K562 (cell line): ENCODE results near the gene CLDN15. TPM values are rescaled to one million over a fixed set of nuclear protein-coding genes. Genes with fewer than 3 reads are reported as not detected.

Experiments used
- ATAC-seq: fragments of 200-7000 bp; cut with Tn5 transposase; 3 replicates; pipeline ENCODE4 v1.9.1; 2020; ENCODE audit warnings: moderate library complexity
- BruUV-seq: library from RNA; stranded (reverse); fragments of 400-500 nt; replicated peaks from 2 replicates; lab custom pipeline; 2021; lab: Mats Ljungman, UMichigan
- CTCF ChIA-PET: fragments of 300-600 bp; formaldehyde crosslinking; extraction: SDS; loops from one replicate; lab custom pipeline; 2021; ENCODE audit warnings: low intra/inter-chr PET ratio; lab: Yijun Ruan, JAX
- POLR2A ChIA-PET: fragments of 300-600, 350-650 bp; sonication (Branson Sonifier 250); formaldehyde crosslinking; extraction: SDS; loops from one replicate; lab custom pipeline; 2021; ENCODE audit warnings: antibody characterized with exemption, inconsistent platforms; lab: Yijun Ruan, JAX
- DNase-seq, 4 experiments: peaks; one replicate each; pipeline versions ENCODE4 v3.0.0 to v3.0.0-alpha.2; 2011 to 2018; ENCODE audit warnings: low spot score in 3 of 4, mixed read lengths in 3 of 4; ENCODE audit errors: extremely low read depth in 1 of 4
- FAIRE-seq: peaks from 2 replicates; lab custom pipeline; 2011; peaks lifted over from hg19 to GRCh38; lab: Jason Lieb, UNC
- H2AFZ ChIP-seq: 2 replicates; pipeline ENCODE4 v1.6.0; 2011; ENCODE audit warnings: low read depth, low read length, control low read depth, inconsistent platforms
- H3K27ac ChIP-seq: fragments of 200-600 bp; 3 replicates; pipeline ENCODE4 v1.8.0; 2011; ENCODE audit warnings: low read depth, mild to moderate bottlenecking, control low read depth, inconsistent platforms, low read length, moderate library complexity, mixed read lengths; ENCODE audit errors: extremely low read depth
- H3K27me3 ChIP-seq, 2 experiments: fragments of 300-600 bp in 1 of 2; 2 replicates in 1 of 2; 3 replicates in 1 of 2; pipeline versions ENCODE4 v1.6.0 to v1.8.0; 2011; ENCODE audit warnings: inconsistent platforms in 2 of 2, low read length in 2 of 2, mild to moderate bottlenecking in 1 of 2, mixed read lengths in 1 of 2, moderate library complexity in 1 of 2; ENCODE audit not compliant: control insufficient read depth in 2 of 2, insufficient read depth in 2 of 2
- H3K36me3 ChIP-seq: fragments of 300-600 bp; 3 replicates; pipeline ENCODE4 v1.8.0; 2011; ENCODE audit warnings: mild to moderate bottlenecking, low read length, inconsistent platforms; ENCODE audit not compliant: control insufficient read depth, insufficient read depth
- H3K4me1 ChIP-seq, 2 experiments: fragments of 200-600 bp in 1 of 2; replicated peaks in 1 of 2; 2 replicates in 1 of 2; 3 replicates in 1 of 2; pipeline versions ENCODE4 v1.5.1 to v1.8.0; 2011; ENCODE audit warnings: inconsistent platforms in 2 of 2, low read length in 2 of 2, mild to moderate bottlenecking in 1 of 2, mixed read lengths in 1 of 2, moderate library complexity in 1 of 2; ENCODE audit not compliant: control insufficient read depth in 2 of 2, insufficient read depth in 2 of 2
- H3K4me2 ChIP-seq: 2 replicates; pipeline ENCODE4 v1.6.1; 2011; ENCODE audit warnings: low read length, control low read depth, inconsistent platforms, mixed read lengths; ENCODE audit not compliant: insufficient read depth
- H3K4me3 ChIP-seq: fragments of 200-600 bp; sonication (generic), shearing (Covaris generic); 2 replicates; pipeline ENCODE4 v1.5.1; 2016; ENCODE audit warnings: control low read depth, inconsistent platforms
- H3K79me2 ChIP-seq: fragments of 200-600 bp; 3 replicates; pipeline ENCODE4 v1.8.0; 2011; ENCODE audit warnings: low read length, inconsistent platforms; ENCODE audit not compliant: control insufficient read depth, insufficient read depth
- H3K9ac ChIP-seq, 2 experiments: 2 replicates each; pipeline versions ENCODE4 v1.6.0 to v1.6.1; 2011; ENCODE audit warnings: low read depth in 2 of 2, low read length in 2 of 2, control low read depth in 1 of 2, inconsistent platforms in 1 of 2, mild to moderate bottlenecking in 1 of 2, mixed read lengths in 1 of 2; ENCODE audit not compliant: insufficient read depth in 1 of 2
- H3K9me1 ChIP-seq: one replicate; pipeline ENCODE4 v1.6.0; 2011; ENCODE audit warnings: inconsistent platforms, mild to moderate bottlenecking, low read length, moderate library complexity; ENCODE audit not compliant: control insufficient read depth, insufficient read depth
- H3K9me3 ChIP-seq: replicated peaks from 2 replicates; pipeline ENCODE4 v1.5.1; 2011; ENCODE audit warnings: low read depth, low read length, inconsistent platforms; ENCODE audit not compliant: control insufficient read depth, insufficient read depth
- H4K20me1 ChIP-seq: replicated peaks from 2 replicates; pipeline ENCODE4 v1.6.1; 2011; ENCODE audit warnings: low read length, inconsistent platforms, mixed read lengths; ENCODE audit not compliant: control insufficient read depth, insufficient read depth
- CLOCK ChIP-seq: fragments of 250-450 bp; sonication (Bioruptor Pico); IDR thresholded peaks from 2 replicates; pipeline ENCODE4 v1.4.0; 2020; ENCODE audit warnings: mild to moderate bottlenecking, moderate library complexity, borderline replicate concordance
- CTCF ChIP-seq, 3 experiments: IDR thresholded peaks in 2 of 3; conservative IDR thresholded peaks in 1 of 3; 2 replicates each; pipeline ENCODE4 v1.5.1; 2011 to 2012; ENCODE audit warnings: low read length in 3 of 3, mild to moderate bottlenecking in 3 of 3, control low read depth in 2 of 3, improper control_type of control experiment in 1 of 3, inconsistent platforms in 1 of 3, low read depth in 1 of 3, mixed read lengths in 1 of 3, moderate library complexity in 1 of 3; ENCODE audit not compliant: insufficient read depth in 2 of 3
- ESRRA ChIP-seq: fragments of 450-650 bp; IDR thresholded peaks from 2 replicates; pipeline ENCODE4 v1.6.1; 2014; ENCODE audit warnings: low read depth, mild to moderate bottlenecking, moderate library complexity, borderline replicate concordance
- KAT8 ChIP-seq: fragments of 450-650 bp; IDR thresholded peaks from 2 replicates; pipeline ENCODE4 v1.6.1; 2016; ENCODE audit warnings: low read depth, mild to moderate bottlenecking
- MIER1 ChIP-seq: fragments of 450-650 bp; IDR thresholded peaks from 2 replicates; pipeline ENCODE4 v1.6.1; 2016; ENCODE audit warnings: antibody characterized with exemption, mild to moderate bottlenecking, low read depth
- MLX ChIP-seq, 2 experiments: fragments of 450-650 bp in 1 of 2; sonication (generic) in 1 of 2; formaldehyde crosslinking; conservative IDR thresholded peaks; 2 replicates each; pipeline versions ENCODE4 v1.4.0 to v1.8.1; 2020 to 2022; ENCODE audit warnings: mild to moderate bottlenecking in 1 of 2, missing genetic modification reagents in 1 of 2
- NCOA4 ChIP-seq: fragments of 450-650 bp; IDR thresholded peaks from 2 replicates; pipeline ENCODE4 v1.6.1; 2018; ENCODE audit warnings: mild to moderate bottlenecking; ENCODE audit not compliant: partially characterized antibody
- PHTF2 ChIP-seq: fragments of 250-450 bp; sonication (Bioruptor Pico); IDR thresholded peaks from 2 replicates; pipeline ENCODE4 v1.5.0; 2021; ENCODE audit warnings: mild to moderate bottlenecking
- RBM25 ChIP-seq: fragments of 200-400 bp; formaldehyde crosslinking; IDR thresholded peaks from 2 replicates; pipeline ENCODE4 v1.6.1; 2018; ENCODE audit warnings: low read length, low read depth, moderate library complexity; ENCODE audit not compliant: severe bottlenecking
- SP2 ChIP-seq: IDR thresholded peaks from 2 replicates; pipeline ENCODE4 v1.6.1; 2011; ENCODE audit warnings: mild to moderate bottlenecking, low read depth, low read length, moderate library complexity; ENCODE audit not compliant: poor library complexity, severe bottlenecking; ENCODE audit errors: extremely low read depth
- TCF7 ChIP-seq: sonication (generic); IDR thresholded peaks from 2 replicates; pipeline ENCODE4 v1.6.1; 2016; ENCODE audit warnings: antibody characterized with exemption, borderline replicate concordance
- TRIM28 ChIP-seq: fragments of 450-650 bp; IDR thresholded peaks from 2 replicates; pipeline ENCODE4 v1.6.1; 2017
- ZNF395 ChIP-seq: fragments of 200-800 bp; sonication (Bioruptor generic); IDR thresholded peaks from 2 replicates; pipeline ENCODE4 v1.6.1; 2017; ENCODE audit warnings: missing genetic modification characterization, missing compliant biosample characterization
- ZNF589 ChIP-seq: fragments of 200-800 bp; sonication (Bioruptor generic); IDR thresholded peaks from 2 replicates; pipeline ENCODE4 v1.6.1; 2016; ENCODE audit warnings: low read depth, missing genetic modification characterization, missing compliant biosample characterization
- WGBS: fragments of 100-300 bp; shearing (Covaris generic); methylation state at CpG from one replicate; pipeline ENCODE4 v1.1.6; 2016; ENCODE audit warnings: low coverage, mixed read lengths; ENCODE audit not compliant: insufficient coverage; ENCODE audit errors: missing lambda C conversion rate; 5-methylcytosine and 5-hydroxymethylcytosine counted together
- in situ Hi-C: fragments of 300-500 bp; cut with MboI; formaldehyde crosslinking; loops from 4 replicates; pipeline ENCODE4 v1.15.0; 2018; ENCODE audit warnings: inconsistent platforms, mixed read lengths
- intact Hi-C: fragments of 100-400 bp; cut with micrococcal nuclease; formaldehyde crosslinking; loops from 2 replicates; pipeline ENCODE4 v1.14.2; 2022
- polyA plus RNA-seq, 8 experiments: library from polyadenylated mRNA; depleted of rRNA in 4 of 8; stranded (reverse) in 5 of 8; unstranded in 3 of 8; fragments of >200 nt; fragmentation: Nextera tagmentation in 2 of 8; fragmentation: Illumina TruSeq in 1 of 8; extraction: Ambion mirVana in 2 of 8; extraction: Trizol in 1 of 8; gene quantifications; 2 replicates each; pipeline versions ENCODE4 v1.2.1 to v1.2.3, GENCODE V29; 2011 to 2014; ENCODE audit warnings: inconsistent platforms in 1 of 8, missing spikeins in 1 of 8
- total RNA-seq, 7 experiments: library from RNA; depleted of rRNA in 6 of 7; stranded (reverse); fragments of >200 nt in 6 of 7; fragmentation: Illumina TruSeq in 2 of 7; extraction: Trizol in 2 of 7; gene quantifications; 2 replicates each; pipeline versions ENCODE4 v1.2.1 to v1.2.3, GENCODE V29; 2011 to 2021; ENCODE audit warnings: low replicate concordance in 1 of 7

Gene CLDN15
- total and polyA plus RNA-seq, 9 of the 15 experiments (the other 6 are each of a cell fraction or from before 2014, with no cell fraction given), result 0.32 to 14.5 (median 7.4) TPM

- TF ChIP-seq CTCF (IDR thresholded peaks at IDR 0.05 in 2 of 3, conservative IDR thresholded peaks at IDR 0.05 in 1 of 3; ENCODE audit: insufficient read depth in 2 of 3, low read depth in 1 of 3, low read length in 3 of 3) (peak; percentile 69 to 80 (median 70)), ESRRA (peak; percentile 70; the same call in 1 of the 2 replicates)
- TF ChIP-seq, all 486 proteins: peak for 10
Measured at GRCh38 chr7:101235050-101235449, 2.6 kb downstream of the CLDN15 start (continued).

- H3K4me3 ChIP-seq, result no peak overlapping the region
- no peak overlapping the region for H2AFZ ChIP-seq
- H3K4me1 ChIP-seq, result peaks cover 19 to 73% of the 10 kb centered on the region in 2 experiments; a peak in 4 of 5 replicates
- 66% methylated on average over 5 of the region's 5 CpGs for WGBS
- no TSS peak for BruUV-seq
- H3K27ac ChIP-seq, result no peak overlapping the region
- DNase-seq (no peak), ATAC-seq (no peak), FAIRE-seq (no peak)
- H3K9ac ChIP-seq, result peak overlapping the region in 1 of 2 experiments; percentile 1; a peak in 1 of 4 replicates
- H3K4me2 ChIP-seq, result no peak overlapping the region
- no peaks in the 10 kb centered on the region for H3K27me3 ChIP-seq
- CTCF ChIA-PET, result no interaction called here
- no peaks in the 10 kb centered on the region for H3K9me3 ChIP-seq
- no peaks in the 10 kb centered on the region for H3K79me2 ChIP-seq
- H3K9me1 ChIP-seq, result no peaks in the 10 kb centered on the region
- in situ Hi-C loops (no loop called here), intact Hi-C loops (loop anchor here (2.0 kb wide), 1 partner anchor 48 kb away; no protein-coding TSS in a partner anchor)
- peaks cover 28% of the 10 kb centered on the region for H3K36me3 ChIP-seq
- POLR2A ChIA-PET, result interaction anchor here (0.7 to 2.2 kb wide), 5 partner anchors 9 to 863 kb away, joined by 3 to 22 read pairs (median 3); partner anchors contain the start of gene ZNHIT1
- no peaks in the 10 kb centered on the region for H4K20me1 ChIP-seq
- TF ChIP-seq TCF7, result no peak
- no peak for TF ChIP-seq MIER1
- no peak for TF ChIP-seq PHTF2 (CRISPR knock-in tag)
- TF ChIP-seq CLOCK (CRISPR knock-in tag), result no peak
- TF ChIP-seq ZNF395 (CRISPR knock-in tag), result no peak
- no peak for TF ChIP-seq ZNF589 (CRISPR knock-in tag)
- no peak for TF ChIP-seq MLX (CRISPR knock-in tag; conservative IDR thresholded peaks at IDR 0.05)
- TF ChIP-seq NCOA4, result no peak
- TF ChIP-seq KAT8, result no peak
- TF ChIP-seq TRIM28, result no peak
- no peak for TF ChIP-seq RBM25
- no peak for TF ChIP-seq SP2
Measured at GRCh38 chr7:101234636-101235035, 3.0 kb downstream of the CLDN15 start.
